HG02970 (cell line): ENCODE results near the gene PDE6C.

Source experiments
- ATAC-seq: cut with Tn5 transposase; IDR thresholded peaks from one replicate; pipeline ENCODE4 v1.9.1; 2021; ENCODE audit warnings: mild to moderate bottlenecking, moderate library complexity, moderate number of reproducible peaks; ENCODE audit not compliant: unreplicated experiment, low FRiP score

PDE6C gene

DNA sequence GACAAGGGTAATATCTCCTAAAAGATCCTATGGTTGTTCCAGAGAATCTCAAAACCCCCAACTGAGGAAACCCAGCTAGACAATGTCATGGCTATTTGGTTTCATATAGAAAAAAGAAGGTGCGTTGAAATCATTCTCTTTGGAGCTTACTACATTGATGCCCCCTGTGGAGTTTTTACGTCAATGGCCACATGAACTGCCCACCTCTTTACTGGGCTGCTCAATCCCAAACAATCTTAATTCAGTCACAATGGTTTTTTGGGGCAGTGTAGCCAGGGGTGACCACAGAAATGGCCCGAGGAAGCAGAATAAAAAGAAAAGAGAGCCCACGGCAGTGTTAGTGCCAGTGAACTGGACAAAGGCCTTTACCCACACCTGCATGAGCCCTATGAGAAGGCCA is 19.1 kb upstream of the PDE6C start:
- ATAC-seq, result no peak

DNA sequence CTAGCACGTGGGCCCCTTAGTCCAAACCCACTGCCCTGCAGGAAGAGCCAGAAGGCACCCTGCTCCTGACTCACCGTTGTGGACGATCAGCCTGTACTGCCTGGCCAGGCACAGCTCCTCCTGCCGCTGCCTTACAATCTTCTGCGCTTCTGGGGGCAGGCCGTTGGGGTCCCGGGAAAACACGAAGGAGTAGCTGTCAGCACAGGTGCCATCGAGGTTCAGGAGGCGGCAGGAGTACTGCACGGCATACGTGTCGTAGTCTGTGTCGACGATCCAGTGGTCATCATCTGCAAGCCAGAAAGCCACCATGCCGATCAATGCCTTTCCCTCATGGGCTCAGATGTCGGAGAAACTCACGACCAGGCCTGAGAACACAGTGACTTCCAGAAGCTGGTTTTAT is 18.6 kb upstream of the PDE6C start:
- no peak for ATAC-seq

DNA sequence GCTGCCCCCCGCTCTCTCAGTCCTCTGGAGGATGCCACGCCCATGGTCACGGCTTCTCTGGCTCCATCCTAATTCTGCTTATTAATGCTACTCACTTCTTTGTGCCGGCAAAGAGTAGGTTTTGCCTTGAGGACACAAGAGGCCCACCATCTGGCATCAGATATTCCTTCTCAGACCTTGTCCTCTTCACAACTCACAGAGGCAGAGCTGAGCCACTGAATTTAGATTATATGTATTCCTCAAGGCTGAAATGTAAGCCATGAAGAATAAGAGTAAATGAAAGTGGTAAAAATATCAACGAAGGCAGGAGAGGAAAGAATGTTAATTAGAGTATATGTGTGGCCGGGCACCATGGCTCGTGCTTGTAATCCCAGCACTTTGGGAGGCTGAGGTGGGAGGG is 17.8 kb upstream of the PDE6C start:
- ATAC-seq, result no peak

DNA sequence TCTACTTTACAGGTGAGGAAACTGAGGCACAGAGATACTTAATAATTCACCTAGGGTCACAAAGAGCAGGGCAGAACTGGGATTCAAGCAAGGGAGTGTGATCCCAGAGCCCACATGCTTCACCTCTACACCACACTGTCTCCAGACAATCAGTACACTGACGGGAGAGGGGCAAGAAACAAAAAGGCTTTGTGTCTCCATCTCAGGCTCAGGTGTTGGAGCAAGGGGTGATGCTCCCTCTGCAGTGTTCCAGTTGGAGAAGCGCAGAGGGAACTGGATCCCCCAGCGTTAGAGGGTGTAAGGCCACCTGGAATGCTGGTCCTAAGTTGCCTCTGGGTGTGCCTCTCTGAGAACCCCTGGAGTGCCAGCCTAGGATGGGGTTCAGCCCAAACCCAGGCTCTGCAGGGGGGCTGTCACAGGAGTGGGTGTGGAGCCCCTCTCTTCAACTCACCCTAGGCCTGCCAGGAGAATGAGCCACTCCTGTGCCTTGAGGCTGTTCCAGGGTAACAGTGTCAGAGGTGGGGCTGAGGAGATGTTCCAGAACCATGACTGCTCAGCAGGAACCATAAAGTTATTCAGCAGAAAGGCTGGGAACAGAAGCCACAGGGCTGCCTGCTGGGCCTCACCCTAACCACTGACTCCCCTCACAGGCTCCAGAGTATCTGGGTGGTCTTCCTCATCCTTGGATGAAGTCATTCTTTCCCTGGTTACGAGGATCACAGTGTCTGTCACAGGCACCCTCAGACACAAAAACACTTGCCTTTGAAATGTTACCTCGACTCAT is 16.8 kb upstream of the PDE6C start:
- ATAC-seq, result no peak

DNA sequence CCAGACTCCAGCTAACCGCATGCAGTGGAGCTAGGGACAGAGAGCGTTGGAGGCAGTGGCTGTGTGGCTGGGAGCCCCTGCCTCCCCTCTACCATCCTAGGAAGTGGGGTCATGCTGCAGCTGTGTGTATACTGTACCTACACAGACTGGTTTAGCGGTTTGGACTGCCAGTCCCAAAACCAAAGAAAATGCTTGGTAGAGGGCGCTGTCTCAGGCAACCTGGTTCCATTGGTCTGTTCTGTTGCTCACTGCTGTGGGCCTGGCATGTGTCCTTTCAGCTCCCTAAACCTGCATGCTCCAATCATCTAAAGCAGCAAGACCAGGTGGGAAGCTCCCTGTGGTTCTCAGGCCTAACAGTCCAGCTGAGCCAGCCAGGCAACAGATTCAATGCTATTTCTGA is 15.8 kb upstream of the PDE6C start:
- ATAC-seq, result no peak

DNA sequence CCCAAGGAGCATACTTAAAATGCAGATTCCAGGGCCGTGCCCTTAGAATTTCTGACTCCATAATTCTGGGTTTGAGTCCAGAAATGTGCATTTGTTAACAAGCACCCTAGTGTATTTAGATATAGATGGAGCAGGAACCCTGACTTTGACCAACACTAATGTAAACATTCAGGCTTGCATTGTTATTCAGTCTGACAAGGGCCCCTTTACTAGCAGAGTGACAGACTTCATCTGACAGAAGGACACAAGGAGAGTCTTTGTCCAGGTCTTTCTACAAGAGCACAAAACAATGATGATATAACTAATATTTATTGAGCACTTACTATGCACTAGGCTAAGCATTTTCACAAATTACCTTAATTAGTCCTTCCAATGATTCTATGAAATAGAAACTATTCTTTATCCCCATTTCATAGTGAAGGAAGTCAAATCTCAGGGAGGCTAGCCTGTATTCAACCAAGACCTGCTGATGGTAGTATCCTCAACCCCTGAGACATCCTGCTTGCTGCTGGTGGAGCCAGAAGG is 15.2 kb upstream of the PDE6C start:
- no peak for ATAC-seq

DNA sequence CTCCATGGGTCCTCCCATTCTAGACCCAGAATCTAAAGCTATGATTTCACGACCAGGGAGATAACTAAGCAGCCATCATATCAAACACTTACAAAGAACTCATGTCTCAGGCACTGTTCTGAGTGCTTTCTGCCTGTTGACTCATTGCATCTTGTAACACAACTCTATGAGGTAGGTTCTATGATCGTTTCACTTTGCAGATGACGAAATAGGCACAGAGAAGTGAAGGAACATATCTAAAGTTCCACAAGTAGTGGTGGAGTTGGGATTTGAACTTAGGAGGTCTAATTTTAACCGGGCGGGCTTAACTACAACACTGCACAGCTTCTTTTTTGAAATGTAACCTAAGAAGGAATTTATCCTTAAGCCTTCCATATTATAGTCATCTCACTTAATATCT is 14.2 kb upstream of the PDE6C start:
- ATAC-seq, result no peak

DNA sequence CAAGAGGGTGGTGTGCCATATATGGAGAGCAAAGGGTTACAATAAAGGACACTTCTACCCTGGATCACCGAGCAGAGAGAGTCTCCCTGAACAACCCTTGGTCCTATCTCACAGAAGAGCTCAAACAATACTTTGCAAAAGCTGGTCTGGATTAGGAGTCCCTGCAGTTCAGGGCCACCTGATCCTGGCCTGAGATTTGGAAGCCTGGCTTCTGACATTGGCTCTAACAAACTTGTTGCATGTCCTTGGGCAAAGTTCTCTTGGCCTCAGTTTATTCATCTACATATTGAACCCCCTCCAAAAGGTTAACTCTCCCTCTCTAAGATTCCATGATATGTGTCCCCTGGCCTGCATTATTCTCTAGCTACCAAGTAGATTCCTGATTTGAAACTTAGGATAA is 13.0 kb upstream of the PDE6C start:
- ATAC-seq, result no peak

DNA sequence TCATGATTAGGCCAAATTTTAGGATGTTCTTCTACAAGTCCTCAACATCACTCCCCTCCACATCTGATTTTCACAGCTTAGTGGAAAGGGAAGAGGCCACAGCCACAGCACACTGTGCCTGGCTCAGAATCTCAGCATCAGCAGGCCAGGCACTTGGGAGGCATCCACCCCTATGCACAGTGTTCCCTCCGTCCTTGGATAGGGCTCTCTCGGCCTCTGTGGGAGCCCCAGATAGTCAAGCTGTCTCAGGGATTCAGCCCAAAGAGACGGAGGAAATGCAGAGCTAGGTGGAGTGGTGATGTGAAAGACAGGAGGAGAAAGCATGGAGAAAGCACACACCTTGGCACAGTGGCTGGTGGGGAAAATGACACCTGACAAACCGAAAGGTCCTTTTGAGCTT is 12.6 kb upstream of the PDE6C start:
- ATAC-seq, result no peak

DNA sequence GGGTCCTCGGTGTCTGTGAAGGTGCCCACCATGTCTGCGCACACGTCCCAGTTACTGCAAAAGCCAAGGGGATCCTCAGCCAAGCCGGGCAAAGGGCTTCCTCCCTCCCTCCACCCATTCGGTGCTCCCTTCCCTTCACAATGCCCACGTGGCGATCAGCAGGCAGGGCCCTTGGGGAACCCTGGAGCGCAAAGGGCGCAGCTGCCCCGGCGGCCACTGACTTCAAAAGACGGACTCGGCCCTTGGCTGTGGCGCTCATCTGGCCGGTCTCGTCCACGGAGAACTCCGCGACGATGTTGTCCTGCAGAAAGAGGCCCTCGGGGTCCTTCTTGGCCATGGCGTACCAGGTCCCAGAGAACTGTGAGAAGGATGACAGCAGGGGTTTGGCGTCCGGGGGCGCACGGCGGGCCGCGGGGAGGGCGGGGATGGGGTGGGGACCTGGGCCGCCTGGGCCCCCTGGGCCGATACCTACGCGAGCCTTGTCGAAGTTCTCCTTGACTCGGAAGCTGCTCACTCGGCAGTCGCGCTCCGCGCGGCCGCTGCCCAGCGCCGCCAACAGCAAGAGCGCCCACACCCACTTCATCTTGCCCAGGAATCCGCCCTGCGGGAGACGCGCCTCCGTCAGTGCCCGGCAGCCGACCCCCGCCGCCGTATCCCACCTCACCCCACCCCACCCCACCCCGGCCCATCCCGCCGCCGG is 11.7 kb upstream of the PDE6C start:
- ATAC-seq, result no peak

DNA sequence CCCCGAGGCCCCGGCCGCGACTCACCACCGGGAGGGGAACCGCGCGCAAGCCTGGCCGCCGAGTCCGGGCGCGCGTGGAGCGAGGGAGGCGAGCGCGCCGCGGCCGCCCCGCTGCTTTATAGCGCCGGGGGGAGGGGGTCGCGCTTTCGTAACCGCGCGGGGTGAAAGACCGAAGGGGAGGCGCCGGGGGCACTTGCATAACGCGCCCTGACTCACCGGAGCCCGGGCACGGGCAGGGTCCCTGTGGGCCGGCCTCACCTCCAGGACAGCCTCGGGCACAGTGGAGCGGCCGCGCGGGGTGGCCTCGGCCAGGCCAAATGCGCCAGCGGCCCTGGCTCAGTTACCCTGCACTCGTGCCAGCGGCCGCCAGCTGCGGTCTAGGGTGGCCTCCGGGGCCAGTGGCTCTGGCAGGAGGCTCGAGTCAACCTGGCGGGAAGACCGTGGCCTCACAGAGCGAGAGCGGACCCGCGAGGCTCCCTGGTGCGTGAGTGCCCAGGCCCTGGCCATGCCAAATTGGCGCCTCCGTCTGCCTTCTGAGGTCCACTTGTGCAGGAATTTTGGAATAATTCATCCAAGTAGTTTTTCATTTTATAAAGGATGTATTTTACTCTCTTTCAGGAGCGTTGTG is 11.1 kb upstream of the PDE6C start, which contains the start of gene RBP4:
Gene RBP4, minus strand, starts transcription at position 90 of the 628 bp plus-strand sequence. CDS start 207 bp downstream, outside the sequence.
- no peak for ATAC-seq

DNA sequence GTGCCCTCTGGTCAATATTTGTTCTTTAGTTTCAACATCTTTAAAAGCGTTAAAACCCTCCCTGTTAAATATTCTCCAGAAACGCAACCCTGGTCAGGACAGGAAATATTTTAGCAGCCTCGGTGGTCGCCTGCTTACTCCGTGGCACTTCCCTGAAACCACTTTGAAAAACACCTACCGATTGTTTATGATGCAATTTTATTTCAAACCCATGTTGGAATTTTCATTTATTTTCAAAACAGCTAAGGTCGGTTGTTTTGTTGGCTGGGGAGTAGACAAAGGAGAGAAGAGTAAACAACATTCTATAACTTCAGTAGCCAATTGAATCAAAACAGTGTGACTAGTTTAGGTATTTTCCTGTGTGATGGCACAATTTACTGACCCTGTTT is 10.6 kb upstream of the PDE6C start:
- no peak for ATAC-seq

DNA sequence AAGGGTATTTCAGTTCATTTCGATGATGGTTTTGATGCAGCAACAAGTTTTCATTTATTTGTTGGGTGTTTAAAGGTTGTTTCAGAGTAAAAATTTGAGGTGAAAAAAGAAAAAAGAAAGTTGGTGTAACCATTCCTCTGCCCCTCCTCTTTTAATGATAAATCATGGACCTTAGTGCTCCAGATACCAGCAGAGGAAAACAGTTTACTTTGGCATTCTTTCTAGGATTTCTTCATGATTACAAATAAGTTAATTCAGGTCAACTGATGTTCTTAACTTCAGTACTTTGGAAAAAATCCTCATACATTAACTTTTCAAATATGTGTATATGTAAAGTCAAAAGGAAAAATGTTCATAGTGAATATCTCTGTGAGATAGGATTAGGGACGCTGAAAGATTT is 9.3 kb upstream of the PDE6C start:
- no peak for ATAC-seq

DNA sequence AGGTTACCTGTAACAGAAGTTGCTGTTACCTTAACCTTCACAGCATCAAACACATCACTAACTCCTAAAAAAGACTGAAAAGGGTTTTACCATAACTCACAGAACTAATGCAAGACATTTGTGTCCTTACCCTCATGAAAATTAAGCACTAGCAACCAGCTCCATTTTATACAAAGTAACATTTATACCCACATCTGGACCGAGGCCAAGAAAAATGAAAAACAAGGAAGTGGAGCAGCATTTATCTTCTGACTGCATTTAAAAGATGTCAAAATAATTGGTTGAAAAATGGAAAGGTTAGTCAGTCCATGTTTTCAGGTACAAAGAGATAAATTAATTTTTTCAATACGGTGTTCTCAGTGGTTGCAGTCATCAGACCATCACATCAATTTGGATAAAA is 8.2 kb upstream of the PDE6C start:
- no peak for ATAC-seq

DNA sequence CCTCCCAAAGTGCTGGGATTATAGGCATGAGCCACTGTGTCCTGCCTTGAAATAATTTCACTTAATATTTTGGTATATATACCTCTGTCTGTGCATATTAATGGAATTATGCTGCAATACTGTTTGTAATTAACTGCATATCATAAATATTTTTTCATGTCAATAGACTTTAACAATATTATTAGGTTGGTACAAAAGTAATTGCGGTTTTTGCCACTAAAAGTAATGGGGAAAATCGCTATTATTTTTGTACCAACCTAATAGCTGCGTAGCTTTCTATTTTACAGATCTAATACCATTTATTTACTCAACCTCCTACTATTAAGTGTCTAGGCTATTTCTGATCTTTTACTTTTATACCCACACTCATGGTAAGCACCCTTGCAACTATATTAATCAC is 3.9 kb upstream of the PDE6C start:
- no peak for ATAC-seq

DNA sequence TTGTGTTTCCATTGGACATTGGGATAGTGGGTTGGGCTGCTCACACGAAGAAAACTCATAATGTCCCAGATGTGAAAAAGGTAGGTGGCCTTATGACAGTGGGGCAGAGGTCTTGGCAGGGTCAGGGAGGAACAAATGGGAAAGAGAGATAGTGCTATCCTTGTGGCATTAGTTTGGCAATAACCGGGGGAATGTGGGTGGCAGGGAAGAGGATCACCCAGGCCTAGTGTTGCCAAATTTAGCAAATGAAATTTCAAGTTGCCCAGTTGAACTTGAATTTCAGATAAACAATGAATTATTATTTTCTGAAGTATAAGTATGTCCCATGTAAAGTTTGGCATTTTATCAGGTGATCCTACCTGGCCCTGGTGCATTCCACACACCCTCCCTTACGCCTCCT is 789 bp downstream of the PDE6C start:
- no peak for ATAC-seq

DNA sequence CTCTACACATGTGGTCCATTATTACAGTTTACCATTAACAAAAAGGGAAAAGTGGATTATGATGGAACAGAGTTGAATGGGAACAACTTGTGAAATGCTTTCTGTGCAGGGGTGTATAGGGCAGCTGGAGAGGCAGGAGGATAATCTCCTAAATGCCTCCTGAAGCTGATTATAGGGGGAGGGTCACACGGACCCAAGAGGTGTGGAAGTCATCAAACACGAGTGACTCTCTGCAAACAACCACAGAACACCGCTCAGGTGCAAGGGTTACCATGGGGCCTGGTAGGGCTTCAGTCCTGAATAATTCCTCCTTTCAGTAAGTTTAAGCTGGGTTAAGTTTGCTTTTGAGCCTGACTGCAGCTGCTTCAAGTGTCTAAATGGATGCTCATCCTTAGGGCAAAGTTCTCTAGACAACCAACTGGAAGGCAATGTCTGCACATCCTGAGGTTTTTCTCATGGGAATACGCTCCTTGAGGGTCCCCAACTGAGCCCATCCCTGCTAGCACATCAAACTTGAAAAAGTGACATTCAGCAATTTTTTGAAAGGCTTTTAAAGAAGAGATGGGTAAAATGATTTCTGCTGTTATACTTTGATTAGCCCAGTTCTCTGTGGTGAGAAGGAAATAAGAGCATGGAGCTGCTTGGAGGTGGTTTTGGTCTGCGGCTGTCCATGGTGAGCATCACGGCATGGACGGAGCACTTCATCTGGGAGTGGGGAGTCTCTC is 1.9 kb downstream of the PDE6C start:
- no peak for ATAC-seq

DNA sequence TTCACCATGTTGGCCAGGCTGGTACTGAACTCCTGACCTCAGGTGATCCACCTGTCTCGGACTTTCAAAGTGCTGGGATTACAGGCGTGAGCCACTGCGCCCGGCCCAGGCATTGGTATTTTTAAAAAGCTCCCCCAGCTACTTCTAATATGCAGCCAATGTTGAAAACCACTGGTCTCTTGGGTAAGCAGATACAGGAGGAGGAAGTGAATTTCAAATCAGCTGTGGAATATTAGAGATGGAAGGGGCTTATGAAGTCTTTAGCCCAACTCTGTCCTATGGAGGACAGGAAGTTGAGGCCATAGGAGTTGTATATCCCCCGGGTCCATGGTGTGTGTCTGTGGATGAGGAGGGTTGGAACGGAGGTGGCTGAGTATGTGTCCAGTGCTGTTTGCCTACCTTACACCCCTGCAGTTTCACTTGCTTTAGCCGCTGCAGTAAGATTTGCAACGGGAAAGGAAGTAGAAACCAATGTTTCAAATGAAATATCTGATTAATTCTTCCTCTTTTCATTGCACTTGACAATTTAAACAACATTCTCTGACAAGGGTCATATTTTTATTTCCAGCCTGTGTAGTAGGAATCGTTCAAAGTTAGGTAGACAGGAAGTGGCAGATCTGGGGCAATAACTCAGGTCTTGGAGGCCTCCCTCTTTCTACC is 3.4 kb downstream of the PDE6C start:
- ATAC-seq, result no peak

DNA sequence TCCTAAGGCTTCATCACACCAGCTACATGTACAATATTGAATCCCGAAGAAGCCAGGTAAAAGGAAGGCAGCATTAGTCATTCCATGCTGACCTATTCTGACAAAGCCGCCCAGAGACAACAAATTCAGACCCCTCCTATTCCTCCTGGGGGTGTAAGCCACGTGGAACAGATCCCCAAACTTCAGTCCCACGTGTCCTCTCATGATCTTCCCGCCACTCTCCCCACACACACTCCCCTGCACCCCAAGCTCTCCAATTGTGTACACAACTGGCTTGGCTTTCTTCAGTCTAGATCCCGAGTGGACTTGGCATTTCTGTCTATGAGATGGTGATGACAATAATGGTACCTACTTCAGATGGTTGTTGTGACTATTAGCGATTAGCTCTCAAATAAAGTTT is 8.6 kb downstream of the PDE6C start:
- no peak for ATAC-seq

DNA sequence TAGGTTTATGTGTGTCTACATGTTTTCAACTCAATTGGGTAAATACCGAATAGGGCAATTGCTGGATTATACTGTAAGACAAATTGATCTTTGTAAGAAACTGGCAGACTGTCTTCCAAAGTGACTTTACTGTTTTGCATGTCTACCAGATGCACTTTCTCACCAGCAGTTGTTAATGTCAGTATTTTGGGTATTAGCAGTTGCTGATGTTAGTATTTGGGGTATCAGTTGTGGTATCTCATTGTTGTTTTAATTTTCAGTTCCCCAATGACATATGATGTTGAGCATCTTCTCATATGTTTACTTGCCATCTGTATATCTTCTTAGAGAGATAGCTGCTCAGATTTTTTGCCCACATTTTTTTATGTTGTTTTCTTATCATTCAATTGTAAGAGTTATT is 10.6 kb downstream of the PDE6C start:
- no peak for ATAC-seq
